ENCODE results near the gene MYBPC1.
"Not testable (repeated sequence)": the region's sequence is repeated elsewhere in the genome, so short reads cannot be mapped to it uniquely, and the experiment has no call there.

The MYBPC1 gene

DNA sequence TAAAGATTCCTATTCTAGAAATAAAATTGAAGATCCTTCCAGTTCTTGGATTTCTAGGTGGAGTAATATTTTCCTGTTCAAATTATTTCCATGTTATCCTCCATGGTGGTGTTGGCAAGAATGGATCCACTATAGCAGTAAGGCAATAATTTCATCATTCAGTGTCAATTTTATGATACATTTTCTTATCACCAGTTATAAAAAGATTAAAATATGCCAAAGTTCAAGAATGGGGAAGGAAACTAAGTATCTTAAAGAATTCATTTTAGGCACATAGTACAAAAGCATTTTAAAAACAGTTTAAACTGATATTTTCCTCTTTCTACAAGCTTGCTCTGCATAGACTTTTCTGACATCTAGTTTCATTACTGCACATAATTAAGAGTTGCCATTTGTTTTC lies 125.3 kb downstream of the MYBPC1 start:
- no peak for DNase-seq (ENCODE audit: extremely low read depth, low read depth)
- H3K4me3 ChIP-seq (replicated peaks; ENCODE audit: low read depth, low read length) = no peak overlapping the region
- TF ChIP-seq CTCF (IDR thresholded peaks at IDR 0.05; ENCODE audit: low read depth, low read length, missing control alignments) = no peak

DNA sequence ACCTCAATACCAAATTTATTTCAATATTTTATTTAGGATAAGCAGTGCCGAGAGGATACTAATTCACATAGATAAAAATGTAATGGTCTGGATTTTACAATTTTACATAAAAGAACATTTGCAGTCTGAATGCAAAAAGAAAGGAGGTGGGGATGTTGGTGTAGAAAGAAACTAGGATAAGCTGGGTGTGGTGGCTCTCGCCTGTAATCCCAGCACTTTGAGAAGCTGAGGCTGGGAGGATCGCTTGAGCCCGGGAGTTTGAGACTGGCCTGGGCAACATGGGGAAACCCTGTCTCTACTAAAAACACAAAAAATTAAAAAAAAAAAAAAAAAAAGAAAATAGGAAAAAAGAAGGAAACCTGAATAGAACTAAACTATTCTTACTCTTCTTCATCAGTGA lies 127.6 kb downstream of the MYBPC1 start:
- TF ChIP-seq CTCF (IDR thresholded peaks at IDR 0.05; ENCODE audit: low read depth, low read length, missing control alignments) = no peak
- DNase-seq (ENCODE audit: extremely low read depth, low read depth) = no peak
- H3K4me3 ChIP-seq (replicated peaks; ENCODE audit: low read depth, low read length) = no peak overlapping the region

GRCh38 chr12:101727098-101727497 lies 132.3 kb downstream of the MYBPC1 start:
- no peak for DNase-seq (ENCODE audit: extremely low read depth, low read depth)
- H3K4me3 ChIP-seq (replicated peaks; ENCODE audit: low read depth, low read length) = no peak overlapping the region
- TF ChIP-seq CTCF (IDR thresholded peaks at IDR 0.05; ENCODE audit: low read depth, low read length, missing control alignments) = no peak

- no peak overlapping the region for H3K4me3 ChIP-seq (replicated peaks; ENCODE audit: low read depth, low read length)
- no peak for TF ChIP-seq CTCF (IDR thresholded peaks at IDR 0.05; ENCODE audit: low read depth, low read length, missing control alignments)
- no peak for DNase-seq (ENCODE audit: extremely low read depth, low read depth)
Measured at GRCh38 chr12:101729842-101730241, 135.1 kb downstream of the MYBPC1 start.

DNA sequence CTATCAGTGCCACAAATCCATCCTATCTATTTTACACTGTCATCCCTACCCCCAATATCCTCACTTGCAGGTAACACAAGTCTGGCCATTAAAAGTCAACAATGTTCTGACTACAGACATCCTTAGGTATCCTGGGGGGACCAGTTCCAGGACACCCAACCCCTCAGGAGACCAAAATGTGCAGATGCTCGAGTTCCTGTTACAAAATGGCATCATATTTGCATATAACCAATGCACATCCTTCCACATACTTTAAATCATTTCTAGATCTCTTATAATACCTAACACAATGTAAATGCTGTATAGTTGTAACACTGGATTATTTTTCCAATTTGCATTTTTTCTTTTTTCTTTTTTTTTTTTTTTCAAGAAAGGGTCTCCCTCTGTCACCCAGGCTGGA lies 137.5 kb downstream of the MYBPC1 start:
- no peak for TF ChIP-seq CTCF (IDR thresholded peaks at IDR 0.05; ENCODE audit: low read depth, low read length, missing control alignments)
- no peak overlapping the region for H3K4me3 ChIP-seq (replicated peaks; ENCODE audit: low read depth, low read length)
- DNase-seq (ENCODE audit: extremely low read depth, low read depth) = no peak

DNA sequence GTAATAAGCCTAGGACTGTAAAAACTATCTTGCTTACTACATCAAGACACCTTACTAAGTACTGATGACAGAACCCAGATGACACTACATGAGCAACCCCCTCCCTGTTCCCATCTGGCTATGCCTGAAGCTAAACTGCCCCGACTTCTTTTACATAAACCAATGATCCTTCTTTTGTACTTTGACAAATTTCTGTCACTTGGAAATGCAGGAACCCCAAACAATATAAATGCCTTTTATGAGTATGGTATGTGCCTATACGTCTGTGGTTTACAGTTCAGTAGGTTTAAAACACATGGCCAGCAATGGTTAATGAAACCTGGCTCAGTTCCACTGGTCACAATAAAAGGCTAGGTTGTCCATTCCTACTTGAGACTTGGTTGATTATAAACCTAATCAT lies 138.4 kb downstream of the MYBPC1 start:
- TF ChIP-seq CTCF (IDR thresholded peaks at IDR 0.05; ENCODE audit: low read depth, low read length, missing control alignments) = no peak
- no peak overlapping the region for H3K4me3 ChIP-seq (replicated peaks; ENCODE audit: low read depth, low read length)
- no peak for DNase-seq (ENCODE audit: extremely low read depth, low read depth)

- H3K4me3 ChIP-seq (replicated peaks; ENCODE audit: low read depth, low read length); DNase-seq (ENCODE audit: extremely low read depth, low read depth): not testable (repeated sequence)
Measured at GRCh38 chr12:101734482-101734881, 139.7 kb downstream of the MYBPC1 start.
